HG02943 (cell line): ENCODE data around the gene CDC42EP4.
"Not testable (repeated sequence)": the region's sequence is repeated elsewhere in the genome, so short reads cannot be mapped to it uniquely, and the experiment has no call there.

Experiments
- ATAC-seq: cut with Tn5 transposase; IDR thresholded peaks from one replicate; pipeline ENCODE4 v1.9.1; 2021; ENCODE audit warnings: mild to moderate bottlenecking, low read depth, moderate library complexity; ENCODE audit not compliant: unreplicated experiment

CDC42EP4 gene

GRCh38 chr17:73323409-73324159 lies 11.8 kb upstream of the CDC42EP4 start:
- ATAC-seq = no peak

- ATAC-seq = no peak
These were observed 8.9 kb upstream of the CDC42EP4 start for GRCh38 chr17:73320601-73321264.

DNA sequence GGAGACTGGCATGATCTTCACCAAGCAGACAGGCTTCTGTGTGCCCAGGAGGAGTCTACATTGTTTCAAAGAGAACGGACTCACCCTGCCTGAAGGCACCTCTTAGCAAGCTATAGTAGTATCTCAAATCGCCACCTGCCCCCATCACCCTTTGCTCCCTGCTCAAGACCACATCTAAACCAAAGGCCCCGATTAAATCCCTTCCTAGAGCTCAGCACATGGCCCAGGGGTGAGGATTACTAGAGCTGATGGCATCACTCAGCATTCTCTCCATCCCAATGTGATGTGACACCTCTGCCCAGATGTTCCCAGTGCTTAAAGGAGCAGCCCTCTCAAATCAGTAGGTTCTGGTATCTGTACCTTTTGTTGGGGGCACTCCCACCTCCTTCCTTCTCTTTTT lies 8.0 kb upstream of the CDC42EP4 start:
- ATAC-seq = no peak

- no peak for ATAC-seq
These were observed 7.0 kb upstream of the CDC42EP4 start for GRCh38 chr17:73318836-73319235.

DNA sequence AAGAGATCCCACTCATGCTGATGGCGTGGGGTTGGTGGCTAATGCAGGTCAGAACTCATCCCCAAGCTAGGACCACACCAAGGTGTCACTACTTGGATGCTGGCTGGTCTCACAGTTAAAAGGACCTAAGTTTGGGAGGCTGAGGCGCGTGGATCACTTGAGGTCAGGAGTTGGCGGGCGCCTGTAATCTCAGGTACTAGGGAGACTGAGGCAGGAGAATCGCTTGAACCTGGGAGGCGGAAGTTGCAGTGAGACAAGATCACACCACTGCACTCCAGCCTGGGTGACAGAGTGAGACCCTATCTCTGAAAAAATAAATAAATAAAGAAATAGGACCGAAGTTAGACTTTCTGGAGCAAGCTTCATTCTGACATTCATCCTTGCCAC lies 6.6 kb upstream of the CDC42EP4 start:
- ATAC-seq = no peak

GRCh38 chr17:73317513-73318426 lies 6.0 kb upstream of the CDC42EP4 start:
- ATAC-seq = peak; percentile 13

DNA sequence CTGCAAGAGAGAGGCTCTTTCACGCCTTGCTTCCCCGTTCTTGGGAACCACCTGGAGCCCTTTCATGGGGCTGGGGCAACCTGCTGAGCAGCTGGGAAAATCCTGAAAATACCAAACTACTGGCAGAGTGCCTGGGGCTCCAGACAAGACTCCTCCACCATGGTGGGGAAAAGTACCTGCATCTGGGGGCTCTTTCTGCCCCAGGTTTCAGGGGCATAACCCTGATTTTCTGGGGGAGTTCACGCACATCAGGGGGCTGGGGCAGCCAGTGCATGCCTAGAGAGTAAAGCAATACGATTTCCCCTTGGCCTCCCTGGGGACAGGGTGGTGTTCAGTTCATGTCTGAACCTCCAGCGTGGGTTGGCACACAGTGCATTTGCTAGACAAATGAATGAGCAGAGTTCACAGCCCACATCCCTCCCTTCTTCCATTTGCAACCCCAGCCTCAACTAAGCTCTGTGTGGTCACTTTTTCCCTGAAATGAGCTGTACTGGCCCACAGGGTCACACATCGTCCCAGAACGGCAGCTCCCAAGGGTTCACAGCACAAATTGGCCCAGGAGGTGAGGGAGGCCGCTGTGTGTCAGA lies 5.2 kb upstream of the CDC42EP4 start:
- ATAC-seq = peak; percentile 53

DNA sequence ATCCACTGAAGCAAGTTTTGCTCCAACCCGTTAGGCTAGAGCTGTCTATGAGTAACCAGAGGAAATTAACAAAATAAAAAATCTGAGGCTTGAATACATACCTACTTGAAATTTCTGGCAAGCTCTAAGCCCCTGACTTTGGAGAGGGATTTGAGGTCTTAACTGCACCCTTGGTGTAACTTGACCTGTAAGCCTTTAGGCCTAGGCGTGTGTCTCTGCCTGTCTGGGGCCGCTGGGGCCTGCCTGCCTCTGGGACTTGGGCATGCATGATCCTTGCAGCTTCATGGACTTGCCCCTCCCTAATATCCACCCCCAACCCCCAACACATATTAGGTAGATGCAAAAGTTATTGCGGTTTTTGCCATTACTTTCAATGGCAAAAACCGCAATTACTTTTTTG lies 3.7 kb upstream of the CDC42EP4 start:
- no peak for ATAC-seq

GRCh38 chr17:73313526-73314127 lies 1.8 kb upstream of the CDC42EP4 start:
- ATAC-seq = no peak

DNA sequence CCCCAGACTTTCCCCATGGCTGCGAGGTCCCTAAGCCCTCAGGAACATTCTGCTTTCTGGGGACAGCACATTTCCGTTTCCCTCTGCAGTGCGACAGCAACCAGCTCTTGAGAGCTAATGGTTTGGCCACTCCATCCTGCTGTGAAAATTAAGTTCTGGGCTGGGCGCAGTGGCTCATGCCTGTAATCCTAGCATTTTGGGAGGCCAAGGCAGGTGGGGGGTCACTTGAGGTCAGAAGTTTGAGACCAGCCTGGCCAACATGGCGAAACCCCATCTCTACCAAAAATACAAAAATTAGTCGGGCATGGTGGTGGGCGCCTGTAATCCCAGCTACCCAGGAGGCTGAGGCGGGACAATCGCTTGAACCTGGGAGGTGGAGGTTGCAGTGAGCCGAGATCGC lies 1.1 kb upstream of the CDC42EP4 start:
- ATAC-seq = not testable (repeated sequence)

DNA sequence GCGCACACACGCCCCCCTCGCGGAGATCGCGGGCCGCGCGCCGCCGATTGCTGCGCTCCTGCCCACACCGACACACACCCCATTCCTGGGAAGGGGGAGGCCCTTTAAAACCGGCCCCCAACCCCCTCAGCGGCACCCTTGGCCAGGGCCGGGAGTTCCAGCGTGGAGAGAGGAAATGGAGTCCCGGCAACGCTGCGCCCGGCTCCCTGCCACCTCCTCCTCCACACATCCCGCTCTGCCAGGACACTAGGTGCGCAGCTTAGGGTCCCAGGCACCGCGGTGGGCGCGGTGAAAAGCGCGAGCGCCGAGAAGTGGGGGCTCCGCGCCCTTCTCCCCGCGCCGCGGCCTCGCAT lies 397 bp downstream of the CDC42EP4 start:
- peak; percentile 13 for ATAC-seq

GRCh38 chr17:73309727-73310596 lies 1.8 kb downstream of the CDC42EP4 start:
- no peak for ATAC-seq

DNA sequence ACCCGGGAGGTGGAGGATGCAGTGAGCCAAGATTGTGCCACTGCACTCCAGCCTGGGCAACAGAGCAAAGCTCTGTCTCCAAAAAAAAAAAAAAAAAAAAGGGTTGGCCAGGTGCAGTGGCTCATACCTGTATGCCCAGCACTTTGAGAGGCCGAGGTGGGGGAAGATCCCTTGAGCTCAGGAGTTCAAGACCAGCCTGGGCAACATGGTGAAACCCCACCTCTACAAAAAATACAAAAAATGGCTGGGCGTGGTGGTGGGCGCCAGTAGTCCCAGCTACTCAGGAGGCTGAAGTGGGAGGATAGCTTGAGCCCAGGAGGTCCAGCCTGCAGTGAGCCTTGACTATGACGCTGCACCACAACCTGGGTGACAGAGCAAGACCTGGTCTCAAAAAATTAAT lies 2.8 kb downstream of the CDC42EP4 start:
- not testable (repeated sequence) for ATAC-seq

DNA sequence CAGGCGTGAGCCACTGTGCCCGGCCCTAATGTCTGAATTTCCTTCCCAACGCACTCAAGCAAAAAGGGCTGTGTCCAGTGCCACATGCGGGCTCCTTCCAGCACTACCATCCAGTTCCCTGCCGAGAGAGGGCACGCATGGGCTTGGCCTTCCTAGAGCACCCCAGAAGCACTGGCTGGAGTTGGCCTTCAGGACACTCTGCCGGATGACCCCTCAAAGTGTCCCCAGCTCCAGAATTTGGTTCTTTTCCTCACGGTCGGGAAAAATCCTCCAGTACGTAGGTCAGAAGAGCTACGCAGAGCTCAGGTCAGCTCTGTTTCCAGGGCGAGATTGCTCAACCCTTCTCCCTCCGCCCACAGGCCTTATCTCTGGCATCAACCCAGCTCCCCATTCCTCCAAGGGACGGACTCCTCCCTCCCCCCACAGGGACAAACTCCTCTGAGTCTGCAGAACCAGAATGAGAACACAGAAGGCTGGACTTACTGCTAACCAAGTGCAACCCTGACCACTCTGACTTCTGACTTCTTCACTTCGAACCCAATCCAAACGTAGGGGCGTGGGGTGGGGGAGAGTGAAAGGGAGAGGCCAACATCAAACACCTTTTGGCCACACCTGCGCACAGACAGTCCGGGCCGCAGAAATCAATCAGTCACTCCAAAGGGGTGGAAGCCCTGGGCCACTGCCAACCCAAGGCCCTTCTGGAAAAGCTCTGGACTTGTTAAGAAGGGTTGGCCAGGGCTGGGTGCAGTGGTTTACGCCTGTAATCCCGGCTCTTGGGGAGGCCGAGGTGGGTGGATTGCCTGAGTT lies 3.6 kb downstream of the CDC42EP4 start:
- no peak for ATAC-seq

GRCh38 chr17:73307130-73307529 lies 4.7 kb downstream of the CDC42EP4 start:
- ATAC-seq = no peak

DNA sequence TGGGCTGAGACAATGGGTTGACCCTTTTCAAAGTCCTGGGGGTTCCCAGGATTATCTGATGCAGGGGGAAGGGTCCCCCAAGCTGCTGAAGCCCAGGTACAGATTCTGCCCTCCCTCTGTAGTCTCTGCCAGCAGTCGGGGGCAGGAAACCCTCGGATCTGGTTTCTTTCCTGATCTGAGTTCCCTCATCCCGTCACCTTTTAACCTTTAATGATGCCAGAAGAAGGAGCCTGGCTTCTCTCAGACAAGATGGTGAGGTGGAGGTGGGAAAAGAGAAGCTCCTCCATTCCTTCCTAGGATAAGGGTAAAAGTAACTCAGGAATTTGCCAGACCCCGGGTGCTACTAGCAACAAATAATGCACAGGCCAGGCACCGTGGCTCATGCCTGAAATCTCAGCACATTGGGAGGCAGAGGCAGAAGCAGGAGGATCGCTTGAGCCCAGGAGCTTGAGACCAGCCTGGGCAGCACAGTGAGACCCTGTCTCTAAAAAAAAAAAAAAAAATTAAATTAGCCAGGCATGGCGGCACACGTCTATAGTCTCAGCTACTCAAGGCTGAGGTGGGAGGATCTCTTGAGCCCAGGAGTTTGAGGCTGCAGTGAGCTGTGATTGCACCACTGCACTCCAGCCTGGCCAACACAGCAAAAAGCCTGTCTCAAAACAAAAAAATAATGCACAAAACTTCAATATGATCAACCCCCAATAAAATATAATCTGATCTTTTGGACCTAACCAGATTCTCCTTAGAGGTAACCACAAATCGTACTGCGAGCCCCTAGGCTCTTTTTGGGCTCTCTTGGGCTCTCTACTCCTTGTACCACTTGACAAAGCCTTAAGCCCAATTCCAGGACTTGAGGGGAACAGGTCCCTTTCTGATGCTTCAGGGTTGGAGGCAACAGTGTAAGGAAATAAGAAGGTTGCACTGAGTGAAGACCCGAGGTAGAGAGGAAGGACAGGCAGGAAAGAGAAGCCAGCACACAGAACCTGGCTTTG lies 5.7 kb downstream of the CDC42EP4 start:
- ATAC-seq = no peak

GRCh38 chr17:73304971-73305812 lies 6.6 kb downstream of the CDC42EP4 start:
- no peak for ATAC-seq
